ENCODE measurements around the gene DIPK1A.
A peak's percentile ranks its signal among the peaks of the same experiment; 100 is the strongest.

The DIPK1A gene

DNA sequence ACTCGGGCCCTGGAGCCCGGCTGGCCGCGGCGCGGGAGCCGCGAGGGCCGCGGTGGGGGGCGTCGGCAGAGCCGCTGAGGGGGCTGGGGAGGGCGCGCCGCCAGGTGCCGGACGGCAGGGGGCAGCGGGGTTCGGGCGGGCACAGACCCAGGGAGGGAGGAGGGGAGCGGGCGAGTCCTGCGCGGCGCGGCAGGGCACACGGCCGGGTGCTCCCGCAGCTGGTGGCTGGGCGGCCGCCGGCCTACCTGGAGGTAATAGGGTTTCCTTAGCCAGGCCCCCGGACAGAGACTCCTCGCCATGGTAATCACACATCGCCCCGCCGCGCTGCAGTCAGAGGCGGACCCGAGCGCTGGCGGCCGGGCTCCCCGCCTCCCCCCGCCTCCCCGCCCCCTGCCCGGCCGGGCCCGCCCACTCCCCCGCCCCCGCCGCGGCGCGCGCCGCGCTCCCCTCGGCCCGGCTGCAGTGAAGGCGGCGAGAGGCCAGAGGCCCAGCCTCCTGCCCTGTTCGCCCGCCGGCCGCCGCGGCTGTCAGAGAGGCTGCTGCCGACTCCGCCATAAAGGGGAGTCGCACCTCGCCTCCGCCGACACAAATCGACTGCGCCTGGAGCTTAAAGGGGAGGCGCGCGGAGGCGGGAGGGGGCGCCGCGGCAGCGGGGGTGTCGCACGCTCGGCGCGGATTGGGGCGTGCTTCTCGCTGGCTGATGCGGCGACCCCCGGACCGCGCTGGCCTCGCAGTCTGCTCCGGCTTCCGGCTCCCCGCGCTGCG is at the start of gene DIPK1A:
TSS of gene DIPK1A (minus strand) at position 332 of the 765 bp plus-strand sequence. CDS start at position 299, 33 bp downstream.
- peak in 49 of 51 donors; percentile 38 to 92 (median 79) for DNase-seq

DNA sequence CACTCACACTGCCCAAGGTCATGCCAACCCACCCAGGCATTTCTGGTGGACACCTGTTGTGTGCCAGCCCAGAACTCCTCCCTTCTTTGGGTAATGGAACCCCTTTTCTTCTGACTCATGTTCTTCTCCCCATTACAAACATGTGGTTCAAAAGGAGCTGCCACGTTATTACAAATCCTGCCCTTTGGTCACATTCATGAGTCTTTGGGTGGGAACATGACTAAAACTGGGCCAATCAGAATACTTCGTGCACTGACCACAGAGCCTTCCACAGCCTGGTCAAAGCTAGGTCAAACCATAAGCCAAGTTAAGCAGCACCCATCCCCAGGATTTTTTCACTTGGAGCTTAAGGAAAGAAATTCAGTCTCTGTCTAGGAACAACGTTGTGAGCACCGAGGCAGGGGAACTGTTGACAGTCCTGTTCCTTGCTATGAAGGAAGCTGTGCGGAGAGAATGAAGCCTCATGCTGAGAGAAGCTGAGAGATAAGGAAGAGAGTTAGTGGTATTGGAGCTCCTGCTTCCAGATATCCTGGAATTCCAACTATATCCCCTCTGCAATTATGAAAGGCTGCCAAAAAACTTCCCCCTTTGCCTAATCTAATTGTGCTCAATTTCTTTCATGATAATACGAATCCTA is 46.8 kb upstream of the DIPK1A start:
- DNase-seq: no peak

DNA sequence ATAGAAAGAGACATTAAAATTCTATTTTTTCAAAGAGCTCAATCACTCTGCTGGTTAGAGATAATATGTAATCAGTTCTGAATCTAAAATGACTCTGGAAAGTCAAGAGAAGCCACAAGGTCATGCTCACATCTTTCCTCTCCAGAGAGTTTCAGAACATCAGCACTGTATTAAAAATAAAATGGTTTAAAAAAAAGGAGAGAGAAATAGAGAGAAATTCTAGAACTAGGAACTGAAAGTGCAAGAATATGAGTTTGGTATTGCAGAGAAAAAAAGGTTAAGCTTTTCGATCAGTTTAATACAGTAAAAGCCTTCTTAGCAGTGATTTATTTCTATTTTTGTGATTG is 44.0 kb upstream of the DIPK1A start:
- DNase-seq: no peak

DNA sequence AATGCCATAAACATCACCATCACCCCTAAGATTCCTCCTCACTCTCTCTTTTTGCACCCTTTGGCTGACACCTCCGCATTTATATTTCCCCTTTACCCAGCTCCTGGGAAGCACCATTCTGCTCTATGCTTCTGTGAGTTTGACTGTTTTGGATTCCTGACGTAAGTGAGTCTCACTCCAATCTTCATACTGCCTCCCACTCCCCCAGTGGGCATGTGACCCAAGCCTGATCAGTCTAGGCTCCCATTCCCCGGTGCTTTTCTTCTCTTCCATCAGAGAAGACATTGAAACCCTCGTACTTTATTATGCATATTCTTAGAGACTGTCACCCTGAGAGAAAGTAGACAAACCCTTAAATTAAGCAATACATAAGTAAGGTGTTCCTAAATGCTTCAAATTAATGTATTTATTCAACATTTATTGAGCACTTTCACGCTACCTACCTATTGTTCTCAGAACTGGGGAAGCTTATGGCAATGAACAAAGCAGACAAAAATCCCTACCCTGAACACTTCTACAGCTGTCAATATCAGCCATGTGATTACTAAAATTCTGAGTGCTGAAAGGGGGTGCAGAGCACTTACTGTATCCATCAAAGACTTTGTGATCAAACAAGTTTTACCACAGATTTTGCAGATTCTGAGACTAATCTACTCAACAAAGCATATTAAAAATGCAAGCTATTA is 43.4 kb upstream of the DIPK1A start:
- DNase-seq: no peak

DNA sequence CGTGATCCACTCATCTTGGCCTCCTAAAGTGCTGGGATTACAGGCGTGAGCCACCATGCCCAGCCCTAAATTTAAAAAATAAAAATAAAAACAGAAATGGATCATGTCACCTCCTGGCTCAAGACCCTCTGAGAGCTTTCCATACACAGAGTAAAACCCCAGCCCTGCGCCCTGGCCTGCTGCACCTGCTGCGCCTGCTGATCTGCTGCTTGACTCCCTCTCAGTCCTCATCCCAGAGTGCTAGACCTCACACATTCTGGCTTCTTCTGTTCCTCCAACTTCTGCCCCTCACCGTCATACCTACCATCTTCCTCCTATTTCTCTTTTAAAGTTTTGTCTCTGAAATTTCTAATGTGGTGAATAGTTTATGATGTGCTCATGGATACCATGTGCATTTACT is 42.7 kb upstream of the DIPK1A start:
- DNase-seq: no peak

DNA sequence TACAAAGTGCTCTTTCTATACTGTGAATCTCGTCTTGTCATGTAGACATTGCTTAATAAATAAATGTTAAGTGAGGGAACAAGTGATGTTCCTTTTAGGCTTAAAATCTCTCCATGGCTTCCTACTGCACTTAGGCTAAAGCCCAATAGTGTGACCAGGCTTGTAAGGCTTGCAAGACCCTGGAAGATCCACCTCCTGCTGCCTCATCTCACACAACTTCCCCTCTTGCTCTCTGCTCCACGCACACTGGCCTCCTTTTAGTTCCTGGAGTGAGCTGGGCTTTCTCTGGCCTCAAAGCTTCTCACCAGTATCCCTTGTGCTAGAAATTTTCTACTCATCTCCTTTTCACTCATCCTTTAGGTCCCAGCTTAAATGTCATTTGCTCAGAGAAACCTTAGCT is 41.5 kb upstream of the DIPK1A start:
- DNase-seq: no peak

DNA sequence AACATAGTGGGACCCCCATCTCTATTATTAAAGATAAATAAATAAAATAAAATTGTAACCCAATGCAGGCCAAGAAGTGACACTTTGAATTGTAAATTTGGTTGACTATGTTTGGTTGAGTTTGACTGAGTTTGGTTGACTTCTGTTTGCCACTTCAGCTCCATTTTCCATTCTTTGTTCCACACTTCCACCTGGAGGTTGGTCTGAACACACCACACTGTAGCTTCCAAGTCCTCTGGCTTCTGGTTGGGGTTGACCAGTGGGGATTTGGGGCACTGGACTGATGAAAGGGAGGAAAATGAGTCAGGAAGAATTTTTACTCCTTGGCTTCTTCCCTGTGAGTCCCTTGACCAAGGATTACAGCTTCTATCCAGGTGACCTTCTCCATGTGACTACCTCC is 40.6 kb upstream of the DIPK1A start:
- no peak for DNase-seq

DNA sequence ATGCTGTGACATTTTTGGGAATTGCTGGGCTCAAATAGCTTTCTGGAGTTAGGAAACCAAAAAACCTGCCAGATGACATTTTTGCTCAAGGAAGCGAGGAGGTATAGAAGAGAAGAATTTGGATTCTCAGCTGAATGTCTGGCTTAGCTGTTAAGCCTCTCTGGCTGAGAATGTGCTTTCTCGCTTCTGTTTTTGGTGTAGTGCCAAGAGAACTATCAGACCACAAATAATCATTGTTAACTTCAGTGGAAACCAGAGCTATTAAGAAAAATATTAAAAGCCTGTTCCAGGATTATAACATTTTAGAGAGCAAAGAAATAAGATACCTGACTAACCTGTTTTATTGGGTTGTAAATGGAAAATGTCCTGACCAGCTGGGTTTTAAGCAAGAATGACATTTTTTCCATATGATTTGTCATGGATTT is 39.5 kb upstream of the DIPK1A start:
- DNase-seq: no peak

DNA sequence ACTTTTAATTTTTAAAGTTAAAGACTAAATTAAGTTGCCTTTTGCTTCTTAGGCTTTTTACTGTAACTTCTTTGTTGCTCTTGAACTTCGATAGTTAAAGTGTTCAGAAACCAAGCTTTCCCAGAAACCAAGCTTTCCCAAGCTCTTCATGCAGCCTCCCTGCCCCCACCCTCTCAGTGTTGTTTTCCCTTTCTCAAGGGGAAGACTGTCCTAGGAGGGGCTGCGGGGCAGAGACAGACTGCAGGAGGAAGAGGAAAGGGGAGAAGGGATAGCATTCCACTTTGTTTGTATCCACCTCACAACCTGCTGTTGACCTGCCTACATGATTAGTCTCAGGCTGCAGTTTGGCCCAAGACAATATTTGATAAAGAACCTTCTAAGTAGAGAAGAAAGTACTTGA is 39.0 kb upstream of the DIPK1A start:
- peak in 1 of 51 donors; percentile 1 for DNase-seq

DNA sequence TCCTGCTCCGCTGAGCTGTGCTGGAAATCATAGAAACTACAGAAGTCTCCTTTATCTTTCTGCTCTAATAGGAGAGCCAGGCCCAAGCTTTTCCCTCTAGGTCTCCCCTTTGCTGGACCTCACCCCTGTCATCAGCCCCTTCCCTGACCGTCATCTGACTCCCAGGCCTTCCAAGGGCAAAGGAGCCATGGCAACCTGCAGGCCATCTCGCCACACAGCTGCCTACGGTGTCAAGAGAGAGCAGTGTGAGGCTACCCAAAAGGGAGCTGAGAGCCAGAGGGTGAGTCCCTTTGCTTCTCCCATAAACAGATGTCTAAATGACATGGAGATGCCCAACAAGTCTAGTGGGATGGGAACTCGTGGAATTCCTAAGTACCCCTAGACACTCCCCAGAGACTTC is 37.6 kb upstream of the DIPK1A start:
- DNase-seq: no peak

DNA sequence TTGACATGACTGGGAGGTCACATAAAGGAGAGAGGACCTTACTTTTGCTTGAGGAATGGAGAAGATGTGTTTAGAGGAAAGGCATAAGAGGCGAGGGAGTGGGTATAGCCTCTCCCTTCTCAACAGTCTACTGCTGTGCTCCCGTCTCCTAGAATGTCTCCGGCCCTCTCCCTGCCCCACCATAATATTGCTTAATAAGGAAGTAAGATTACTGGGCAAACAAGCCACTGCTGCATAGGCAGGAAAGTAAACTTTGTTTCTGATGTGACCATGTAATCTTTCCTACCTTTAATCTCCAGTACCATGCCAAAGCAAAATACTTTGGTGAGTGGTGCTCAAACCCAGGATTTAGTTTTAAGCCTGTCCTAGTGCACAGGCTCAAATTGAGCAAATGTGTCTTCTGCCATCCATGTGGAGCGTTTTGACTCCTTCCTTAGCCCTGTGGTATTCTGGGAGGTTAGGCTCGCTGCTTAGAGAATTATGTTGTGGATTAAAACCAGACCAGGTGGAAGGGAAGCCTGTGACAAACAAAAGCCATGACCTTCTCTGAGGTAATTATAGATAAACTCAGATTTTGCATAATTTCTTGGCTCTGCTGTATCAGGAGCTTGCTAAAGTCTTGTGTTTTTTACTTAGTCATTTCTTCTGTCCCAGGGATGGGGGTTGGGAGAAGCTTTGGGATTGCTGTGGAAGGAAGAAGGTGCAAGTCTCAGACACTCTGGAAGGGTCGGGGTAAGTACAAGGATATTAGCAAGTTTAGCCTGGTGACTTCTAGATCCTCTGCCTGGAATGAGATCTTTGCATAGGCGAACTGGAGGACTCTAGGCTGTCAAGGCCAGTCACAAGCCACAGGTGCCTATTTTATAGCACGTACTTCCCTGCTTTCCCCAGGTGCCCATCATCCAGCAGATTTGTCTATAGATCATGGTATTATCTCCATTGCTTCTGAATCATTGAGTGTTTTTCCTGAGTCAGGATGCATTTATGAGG is 34.5 kb upstream of the DIPK1A start:
- DNase-seq: no peak

DNA sequence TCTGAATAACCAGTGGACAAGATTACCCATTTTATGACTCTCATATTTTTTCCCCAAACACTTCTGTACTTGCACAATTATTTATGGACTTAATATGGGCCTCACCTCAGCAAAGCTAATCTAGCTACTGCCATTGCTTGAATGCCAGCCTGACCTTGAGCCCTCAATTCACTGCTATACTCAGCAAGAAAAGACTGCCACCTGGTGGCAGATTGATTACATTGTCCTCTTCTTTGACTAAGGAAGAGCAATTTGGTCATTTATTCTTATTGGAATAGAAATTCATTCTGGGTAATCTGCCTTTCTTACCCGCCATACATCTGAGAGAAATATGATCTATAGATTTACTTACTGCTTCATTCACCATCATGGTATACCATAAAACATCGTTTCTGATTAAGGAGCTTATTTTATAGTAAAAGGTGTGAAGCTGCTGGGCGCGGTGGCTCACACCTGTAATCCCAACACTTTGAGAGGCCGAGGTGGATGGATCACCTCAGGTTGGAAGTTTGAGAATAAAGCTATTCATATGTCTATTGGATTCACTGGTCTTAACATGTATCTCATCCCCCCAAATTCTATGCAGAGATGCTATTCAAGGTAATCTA is 32.9 kb upstream of the DIPK1A start:
- peak in 35 of 51 donors; percentile 4 to 84 (median 49) for DNase-seq

DNA sequence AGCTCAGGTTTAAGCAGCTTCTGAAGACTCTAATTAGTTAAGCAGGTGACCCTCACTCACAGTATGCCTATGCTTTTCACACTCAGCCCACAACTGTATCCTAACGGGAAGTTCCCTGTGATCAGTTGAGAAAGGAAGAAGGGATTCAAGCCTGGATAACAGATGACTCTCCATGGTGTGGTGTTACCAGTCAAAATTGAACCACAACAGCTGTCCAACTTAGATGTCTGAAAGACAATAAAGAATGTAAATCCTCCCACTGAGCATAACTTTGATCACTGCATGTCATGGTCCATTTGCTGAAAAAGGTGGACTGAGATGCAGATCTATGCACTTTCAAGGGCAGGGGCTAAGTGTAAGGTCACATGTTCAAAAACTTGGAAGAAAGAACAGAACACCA is 32.3 kb upstream of the DIPK1A start:
- no peak for DNase-seq

DNA sequence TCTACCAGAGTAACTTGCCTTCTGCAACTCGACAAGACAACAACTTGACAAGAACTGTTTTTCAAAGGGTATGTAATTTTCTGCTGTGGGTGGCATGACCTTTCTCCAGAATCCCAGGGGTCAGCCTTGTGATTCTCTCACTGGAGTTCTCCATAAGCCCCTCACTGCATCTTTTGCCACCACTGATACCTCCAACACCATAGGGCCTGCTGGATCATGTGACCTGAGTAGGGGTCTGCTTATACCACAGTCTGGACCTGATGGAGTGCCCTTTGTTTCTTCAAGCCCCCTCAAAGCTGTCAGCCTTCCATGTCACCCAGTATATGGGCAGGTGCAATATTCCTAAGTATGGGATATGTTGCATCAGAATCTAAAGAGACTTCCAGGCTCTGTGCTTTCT is 31.6 kb upstream of the DIPK1A start:
- no peak for DNase-seq

DNA sequence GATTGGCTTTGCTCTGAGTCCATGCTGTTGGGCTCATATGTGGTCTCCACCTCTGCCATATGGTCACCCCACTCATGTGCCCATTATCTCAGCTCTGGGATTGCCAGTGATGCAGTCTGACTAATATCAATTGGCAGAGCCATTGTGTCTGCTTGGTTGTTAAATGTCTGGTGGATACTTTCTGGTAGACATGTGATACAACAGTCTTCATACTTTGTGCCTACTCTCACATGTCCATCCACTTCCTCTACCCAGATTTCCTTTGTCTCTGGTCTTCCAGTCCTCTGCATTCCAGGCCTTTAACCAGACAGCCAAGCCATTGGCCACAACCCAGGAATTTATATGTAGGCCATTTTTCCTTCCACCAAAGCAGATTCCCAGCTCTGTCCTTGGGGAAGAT is 30.8 kb upstream of the DIPK1A start:
- DNase-seq: no peak

DNA sequence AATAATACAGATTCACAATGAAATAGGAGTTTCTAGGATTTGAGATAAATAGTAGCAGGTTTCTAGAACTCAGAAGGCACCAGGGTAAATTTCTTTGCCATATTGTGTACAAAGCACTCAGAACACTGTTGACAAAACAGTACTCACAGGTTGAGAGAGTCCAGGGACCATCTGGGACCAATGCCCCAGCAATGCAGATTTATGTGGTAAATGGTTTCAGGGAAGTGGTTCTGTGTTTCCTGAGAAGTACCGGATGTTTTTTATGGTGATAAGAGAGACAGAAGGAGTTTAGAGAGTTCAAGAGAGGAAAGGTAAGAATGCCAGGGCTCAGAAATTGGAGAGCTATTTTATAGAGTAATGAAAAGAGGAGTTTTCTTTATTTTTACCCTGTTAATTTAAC is 29.6 kb upstream of the DIPK1A start:
- no peak for DNase-seq

DNA sequence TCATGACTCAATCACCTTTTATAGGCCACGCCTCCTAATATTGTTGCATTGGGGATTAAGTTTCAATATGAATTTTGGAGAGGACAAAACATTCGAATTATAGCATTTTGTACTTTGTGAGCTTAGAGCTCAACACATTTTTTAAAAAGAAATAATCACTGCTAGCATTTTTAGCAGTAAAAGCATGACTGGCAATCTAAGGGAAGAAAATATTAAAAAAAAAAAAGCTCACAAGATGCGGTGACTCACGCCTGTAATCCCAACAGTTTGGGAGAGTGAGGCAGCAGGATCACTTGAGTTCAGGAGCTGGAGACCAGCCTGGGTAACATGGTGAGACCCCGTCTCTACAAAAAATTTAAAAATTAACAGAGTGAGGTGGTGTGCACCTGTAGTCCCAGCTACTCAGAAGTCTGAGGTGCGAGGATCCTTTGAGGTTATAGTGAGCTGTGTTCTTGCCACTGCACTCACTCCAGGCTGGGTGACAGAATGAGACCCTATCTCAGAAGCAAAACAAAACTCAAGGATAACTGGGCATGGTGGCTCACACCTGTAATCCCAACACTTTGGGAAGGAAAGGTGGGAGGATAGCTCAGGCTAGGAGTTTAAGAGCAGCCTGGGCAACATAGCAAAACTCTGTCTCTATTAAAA is 28.8 kb upstream of the DIPK1A start:
- DNase-seq: no peak

DNA sequence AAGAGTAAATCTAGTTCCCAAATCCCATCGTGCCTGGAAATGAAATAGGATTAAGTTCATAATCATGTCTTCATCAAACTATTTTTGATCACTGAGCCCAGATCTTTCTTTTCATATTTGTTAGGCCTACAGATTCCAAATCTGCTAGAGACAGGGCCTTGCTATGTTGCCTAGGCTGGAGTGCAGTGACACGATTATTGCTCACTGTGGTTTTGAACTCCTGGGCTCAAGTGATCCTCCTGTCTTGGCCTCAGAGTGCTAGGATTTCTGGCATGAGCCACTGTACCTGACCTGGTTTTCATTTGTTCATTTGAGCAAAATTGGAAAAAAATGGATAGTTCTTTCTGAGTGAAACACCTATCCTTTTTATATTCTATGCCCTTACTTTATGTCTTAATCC is 28.0 kb upstream of the DIPK1A start:
- DNase-seq: no peak

DNA sequence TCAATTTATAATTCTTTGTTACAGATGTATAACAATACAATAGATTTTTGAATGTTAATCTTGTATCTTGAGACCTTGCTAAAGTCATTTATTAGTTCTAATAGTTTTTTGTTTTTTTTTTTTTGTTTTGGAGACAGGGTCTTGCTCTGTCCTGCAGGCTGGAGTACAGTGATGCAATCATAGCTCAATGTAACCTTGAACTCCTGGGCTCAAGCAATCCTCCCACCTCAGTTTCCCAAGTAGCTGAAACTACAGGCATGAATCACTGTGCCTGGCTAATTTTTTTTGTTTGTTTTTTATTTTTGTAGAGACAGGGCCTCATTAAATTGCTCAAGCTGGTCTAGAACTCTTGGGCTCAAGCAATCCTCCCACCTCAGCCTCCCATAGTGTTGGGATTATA is 26.2 kb upstream of the DIPK1A start:
- no peak for DNase-seq

DNA sequence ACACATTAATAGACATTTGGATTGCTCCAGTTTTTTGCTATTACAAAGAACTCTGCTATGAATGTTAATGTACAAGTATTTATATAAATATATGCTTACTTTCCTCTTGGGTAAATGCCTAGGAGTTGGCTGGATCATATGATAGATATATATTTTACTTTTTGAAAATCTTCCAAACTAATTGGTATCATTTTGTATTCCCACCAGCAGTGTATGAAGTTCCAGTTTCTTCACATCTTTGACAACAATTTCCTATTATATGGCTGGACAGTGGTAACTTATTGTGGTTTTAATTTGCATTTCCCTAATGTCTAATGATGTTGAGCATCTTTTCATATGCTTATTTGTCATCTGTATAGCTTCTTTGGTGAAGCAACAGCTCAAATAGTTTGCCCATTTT is 23.8 kb upstream of the DIPK1A start:
- no peak for DNase-seq
